ENCODE results near the gene GGNBP2.

Gene GGNBP2

DNA sequence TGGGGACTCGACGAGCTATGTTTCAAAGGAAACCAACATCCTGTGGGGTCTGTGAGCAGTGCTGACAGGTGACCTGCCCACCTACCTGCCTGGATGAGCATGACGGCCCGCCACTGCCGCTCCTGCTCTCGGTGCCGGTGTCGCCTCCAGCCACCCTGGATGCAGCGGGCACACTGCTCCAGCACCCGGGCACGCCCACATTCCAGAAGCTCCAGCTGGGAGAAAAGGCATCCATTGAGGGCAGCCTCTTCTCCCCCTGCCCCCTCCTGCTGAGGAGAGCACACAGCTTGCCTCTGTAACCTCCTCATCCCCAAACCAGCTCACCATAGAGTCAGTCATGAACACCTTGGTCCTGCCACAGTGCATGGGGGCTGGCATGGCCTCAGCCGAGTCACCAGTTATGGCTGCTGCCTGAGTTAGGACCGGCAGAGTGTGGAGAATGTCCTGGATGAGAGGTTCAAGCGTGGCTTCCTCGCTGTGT lies 43.9 kb upstream of the GGNBP2 start:
- TF ChIP-seq CTCF (conservative IDR thresholded peaks at IDR 0.05; ENCODE audit: low read depth, low read length), result no peak
- no peak for DNase-seq (ENCODE audit: low read depth)
- H3K4me3 ChIP-seq (ENCODE audit: low read depth, low read length), result no peak overlapping the region

- no peak for DNase-seq (ENCODE audit: low read depth)
- no peak for TF ChIP-seq CTCF (conservative IDR thresholded peaks at IDR 0.05; ENCODE audit: low read depth, low read length)
- H3K4me3 ChIP-seq (ENCODE audit: low read depth, low read length), result no peak overlapping the region
Measured at GRCh38 chr17:36501351-36501750, 43.4 kb upstream of the GGNBP2 start.

DNA sequence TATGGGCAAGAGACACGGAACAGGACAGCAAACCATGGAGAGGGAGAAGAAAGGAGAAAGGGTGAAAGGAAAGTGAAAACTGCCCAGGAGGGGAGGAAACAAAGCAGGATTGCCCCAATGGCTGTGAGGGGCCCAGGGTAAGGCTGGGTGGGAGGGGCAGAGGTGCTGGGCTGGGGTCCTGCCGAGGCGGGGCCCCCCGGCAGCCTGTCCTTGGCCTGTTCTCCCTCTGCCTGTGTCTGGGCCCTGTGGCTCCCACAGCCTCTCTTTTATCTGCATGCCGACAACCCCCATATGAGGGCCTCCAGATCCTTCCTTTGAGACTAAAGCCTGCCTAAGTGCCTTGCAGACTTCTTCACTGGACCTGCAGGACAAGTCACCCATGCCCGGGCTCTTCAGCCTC lies 42.8 kb upstream of the GGNBP2 start:
- no peak for TF ChIP-seq CTCF (conservative IDR thresholded peaks at IDR 0.05; ENCODE audit: low read depth, low read length)
- DNase-seq (ENCODE audit: low read depth), result no peak
- H3K4me3 ChIP-seq (ENCODE audit: low read depth, low read length), result no peak overlapping the region

DNA sequence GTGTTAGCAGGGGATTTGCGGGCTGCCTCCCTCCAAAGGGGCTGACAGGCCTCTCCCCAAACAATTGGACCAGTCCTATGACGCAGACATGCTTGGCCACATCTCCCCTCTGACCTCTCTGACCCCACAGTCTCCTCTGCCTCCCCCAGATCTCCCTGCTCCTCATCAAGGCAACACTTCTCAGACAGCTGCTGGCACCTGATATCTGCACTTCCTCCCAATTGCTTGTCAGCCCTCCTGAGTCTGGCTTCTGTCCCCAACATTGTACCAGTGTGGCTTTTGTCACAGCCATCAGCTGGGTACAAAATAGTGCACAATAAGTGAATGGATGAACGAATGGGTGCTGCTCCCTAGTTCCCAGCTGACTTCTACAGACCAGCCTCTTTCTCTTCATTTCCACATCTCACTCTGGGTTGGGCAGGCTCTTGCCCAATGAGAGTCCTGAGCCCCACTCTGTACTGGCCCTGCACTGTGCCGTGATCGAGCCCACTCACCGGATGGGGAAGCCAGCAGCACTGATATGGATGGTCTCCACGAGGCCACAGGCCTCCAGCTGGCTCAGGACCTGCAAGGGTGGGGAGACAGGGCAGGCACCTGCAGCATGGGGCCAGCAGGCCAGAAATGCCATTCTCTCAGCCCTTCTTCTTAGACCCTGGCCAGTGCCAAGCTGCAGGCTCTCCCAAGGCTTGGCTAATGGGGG lies 41.1 kb upstream of the GGNBP2 start:
- no peak overlapping the region for H3K4me3 ChIP-seq (ENCODE audit: low read depth, low read length)
- DNase-seq (ENCODE audit: low read depth), result no peak
- no peak for TF ChIP-seq CTCF (conservative IDR thresholded peaks at IDR 0.05; ENCODE audit: low read depth, low read length)

DNA sequence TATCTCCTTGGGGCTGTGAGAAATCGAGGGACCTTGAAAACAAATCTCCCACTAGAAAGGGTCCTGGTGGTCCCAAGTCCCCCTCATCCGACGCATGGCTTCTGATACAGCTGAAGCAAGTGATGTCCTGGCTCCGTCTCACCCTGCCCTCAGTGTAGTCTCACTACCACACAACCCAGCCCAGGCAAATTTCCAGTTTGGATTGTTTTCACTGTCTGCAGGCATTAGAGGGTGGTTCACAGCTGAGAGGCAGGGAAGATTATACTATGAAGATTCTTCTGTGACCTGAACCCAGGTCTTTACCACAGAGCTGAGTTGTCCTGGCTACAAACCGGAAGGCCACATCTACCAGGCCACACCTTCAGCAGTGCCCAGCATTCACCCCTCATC lies 40.6 kb upstream of the GGNBP2 start:
- no peak for TF ChIP-seq CTCF (conservative IDR thresholded peaks at IDR 0.05; ENCODE audit: low read depth, low read length)
- no peak for DNase-seq (ENCODE audit: low read depth)

GRCh38 chr17:36505171-36505570 lies 39.5 kb upstream of the GGNBP2 start:
- TF ChIP-seq CTCF (conservative IDR thresholded peaks at IDR 0.05; ENCODE audit: low read depth, low read length), result no peak
- H3K4me3 ChIP-seq (ENCODE audit: low read depth, low read length), result no peak overlapping the region
- DNase-seq (ENCODE audit: low read depth), result no peak

More for the DNA sequence above, 40.6 kb upstream of the GGNBP2 start:
- no peak overlapping the region for H3K4me3 ChIP-seq (ENCODE audit: low read depth, low read length)

GRCh38 chr17:36506249-36506826 lies 38.4 kb upstream of the GGNBP2 start:
- no peak for DNase-seq (ENCODE audit: low read depth)
- no peak for TF ChIP-seq CTCF (conservative IDR thresholded peaks at IDR 0.05; ENCODE audit: low read depth, low read length)
- no peak overlapping the region for H3K4me3 ChIP-seq (ENCODE audit: low read depth, low read length)

Measured in choroid plexus epithelial cell (primary cell).